ENCODE results near the gene JUN. TPM values are rescaled to one million over a fixed set of nuclear protein-coding genes. Genes with fewer than 3 reads are reported as not detected.

JUN gene
- total RNA-seq, 1 donor from 2014 or later, result 160 TPM

DNA sequence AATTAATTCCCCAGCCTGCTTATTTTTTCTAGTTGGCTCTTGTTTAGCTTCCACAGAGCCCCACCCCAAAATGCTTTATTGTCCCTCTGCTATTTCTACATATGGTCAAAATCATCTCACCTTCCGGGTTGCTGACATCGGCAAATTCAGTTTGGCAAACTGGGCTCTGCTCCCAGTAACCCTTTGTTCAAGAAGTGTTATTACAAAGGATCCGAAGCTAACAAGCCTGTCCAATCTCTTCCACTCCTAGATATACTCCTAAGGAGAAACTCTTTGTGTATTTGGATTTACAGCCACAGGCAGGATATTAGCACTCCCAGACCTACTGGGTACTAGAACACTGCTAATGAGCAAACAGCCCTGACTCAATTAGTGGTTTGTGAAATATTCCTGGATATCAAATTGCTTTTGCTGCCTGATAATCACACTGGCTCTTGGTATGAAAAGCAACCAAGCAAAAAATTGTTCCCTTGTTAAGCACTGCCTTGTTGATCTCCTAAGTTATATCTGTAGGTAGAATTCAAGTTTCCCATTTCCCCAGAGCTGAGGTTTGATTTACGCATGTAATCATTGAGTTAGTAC is 4.0 kb downstream of the JUN start:
- no peak for TF ChIP-seq CTCF (conservative IDR thresholded peaks at IDR 0.05)
- Mint-ChIP-seq H3K27ac (peak overlapping the region; percentile 90), H3K4me1 (ENCODE audit: unreplicated experiment) (peaks cover 19% of the 10 kb centered on the region), H3K36me3 (peaks cover 25% of the 10 kb centered on the region), H3K9me3 (no peaks in the 10 kb centered on the region), H3K27me3 (peaks cover 16% of the 10 kb centered on the region), H3K4me3 (peak overlapping the region; percentile 97)
- DNase-seq (ENCODE audit: extremely low spot score, unreplicated experiment), result no peak

GRCh38 chr1:58779059-58779754 is 4.6 kb downstream of the JUN start:
- no peaks in the 10 kb centered on the region for H3K9me3 Mint-ChIP-seq
- H3K4me1 Mint-ChIP-seq (ENCODE audit: unreplicated experiment), result peaks cover 19% of the 10 kb centered on the region
- peaks cover 25% of the 10 kb centered on the region for H3K36me3 Mint-ChIP-seq
- peak overlapping the region; percentile 97 for H3K4me3 Mint-ChIP-seq
- TF ChIP-seq CTCF (conservative IDR thresholded peaks at IDR 0.05), result no peak
- DNase-seq (ENCODE audit: extremely low spot score, unreplicated experiment), result no peak
- H3K27me3 Mint-ChIP-seq, result peaks cover 16% of the 10 kb centered on the region
- peak overlapping the region; percentile 90 for H3K27ac Mint-ChIP-seq

DNA sequence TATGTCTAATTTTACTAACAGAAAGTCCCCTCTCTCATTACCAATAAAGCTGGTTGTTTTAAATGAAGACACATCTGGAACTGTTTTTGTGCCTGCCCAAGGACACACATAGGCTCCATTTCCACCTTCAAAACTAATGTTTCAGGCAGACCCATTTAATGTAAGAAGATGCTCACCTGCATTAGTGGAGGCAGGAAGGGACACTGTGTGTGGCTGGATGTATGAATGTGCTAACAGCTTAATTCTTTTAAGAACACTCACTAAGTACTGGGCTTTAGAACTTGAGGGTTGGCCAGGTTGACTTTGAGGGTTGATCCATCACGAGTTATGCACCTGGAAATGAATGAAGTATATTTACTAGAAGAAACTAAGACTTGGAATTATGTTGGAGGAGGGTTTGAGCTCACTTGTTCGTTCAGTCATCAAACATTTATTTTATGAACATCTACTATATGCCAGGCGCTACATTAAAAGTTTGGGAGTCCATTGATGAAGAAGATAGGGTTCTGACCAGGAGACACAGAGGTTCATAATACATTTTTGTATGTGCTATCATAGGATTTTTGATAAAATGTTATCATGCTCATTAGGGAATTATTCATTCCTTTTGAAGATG is 5.4 kb downstream of the JUN start:
- H3K4me3 Mint-ChIP-seq, result peak overlapping the region; percentile 75
- H3K27ac Mint-ChIP-seq, result peak overlapping the region; percentile 48
- no peak for DNase-seq (ENCODE audit: extremely low spot score, unreplicated experiment)
- no peaks in the 10 kb centered on the region for H3K9me3 Mint-ChIP-seq
- peaks cover 10% of the 10 kb centered on the region for H3K27me3 Mint-ChIP-seq
- H3K4me1 Mint-ChIP-seq (ENCODE audit: unreplicated experiment), result peaks cover 25% of the 10 kb centered on the region
- peaks cover 20% of the 10 kb centered on the region for H3K36me3 Mint-ChIP-seq
- no peak for TF ChIP-seq CTCF (conservative IDR thresholded peaks at IDR 0.05)

GRCh38 chr1:58774027-58774426 is 9.8 kb downstream of the JUN start:
- no peak for DNase-seq (ENCODE audit: extremely low spot score, unreplicated experiment)
- no peak for TF ChIP-seq CTCF (conservative IDR thresholded peaks at IDR 0.05)
- H3K27ac Mint-ChIP-seq, result peak overlapping the region; percentile 70
- H3K36me3 Mint-ChIP-seq, result no peaks in the 10 kb centered on the region
- no peaks in the 10 kb centered on the region for H3K9me3 Mint-ChIP-seq
- peaks cover 3% of the 10 kb centered on the region for H3K27me3 Mint-ChIP-seq
- peaks cover 25% of the 10 kb centered on the region for H3K4me1 Mint-ChIP-seq (ENCODE audit: unreplicated experiment)
- H3K4me3 Mint-ChIP-seq, result no peak overlapping the region

GRCh38 chr1:58773406-58773840 is 10.4 kb downstream of the JUN start:
- no peak for DNase-seq (ENCODE audit: extremely low spot score, unreplicated experiment)
- Mint-ChIP-seq H3K4me3 (no peak overlapping the region), H3K36me3 (no peaks in the 10 kb centered on the region), H3K27me3 (no peaks in the 10 kb centered on the region), H3K9me3 (no peaks in the 10 kb centered on the region), H3K27ac (peak overlapping the region; percentile 70), H3K4me1 (ENCODE audit: unreplicated experiment) (peaks cover 27% of the 10 kb centered on the region)
- TF ChIP-seq CTCF (conservative IDR thresholded peaks at IDR 0.05), result no peak
